Neural progenitor cell (in vitro differentiated cells): ENCODE results near the gene ZMAT5.

Experiments used
- EZH2 ChIP-seq: fragments of 200-600 bp; sonication (generic); IDR thresholded peaks from 2 replicates; pipeline ENCODE4 v1.6.1; 2017; ENCODE audit warnings: antibody characterized with exemption, mild to moderate bottlenecking, moderate library complexity
- EZH2phosphoT487 ChIP-seq: fragments of 200-600 bp; sonication (generic); IDR thresholded peaks from 2 replicates; pipeline ENCODE4 v1.6.1; 2017; ENCODE audit warnings: antibody characterized with exemption
- TF ChIP-seq, protein P1 (sequence below): fragments of 200-600 bp; sonication (generic); IDR thresholded peaks from 2 replicates; pipeline ENCODE4 v1.5.1; 2017; ENCODE audit warnings: antibody characterized with exemption, mild to moderate bottlenecking

DNA sequence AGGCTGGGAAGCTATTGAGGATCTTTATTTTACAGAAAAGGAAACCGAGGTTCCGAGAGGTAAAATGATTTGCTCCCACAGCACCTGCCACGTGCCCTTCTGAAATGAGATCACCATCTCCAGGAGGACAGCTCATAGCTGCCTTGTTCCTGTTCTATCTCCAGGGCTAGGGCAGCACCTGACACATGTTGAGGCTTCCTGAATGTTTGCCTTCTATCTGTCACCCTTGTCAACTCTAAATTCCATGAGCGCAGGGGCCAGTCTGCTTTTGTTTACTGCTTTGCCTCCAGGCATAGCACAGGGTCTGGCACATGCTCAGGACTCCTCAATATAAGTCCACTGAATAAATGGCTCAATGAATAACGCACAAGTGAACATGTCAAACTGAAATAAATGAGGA is 47.2 kb upstream of the ZMAT5 start:
- TF ChIP-seq EZH2 (no peak), EZH2phosphoT487 (no peak)
- TF ChIP-seq, protein P1, sequence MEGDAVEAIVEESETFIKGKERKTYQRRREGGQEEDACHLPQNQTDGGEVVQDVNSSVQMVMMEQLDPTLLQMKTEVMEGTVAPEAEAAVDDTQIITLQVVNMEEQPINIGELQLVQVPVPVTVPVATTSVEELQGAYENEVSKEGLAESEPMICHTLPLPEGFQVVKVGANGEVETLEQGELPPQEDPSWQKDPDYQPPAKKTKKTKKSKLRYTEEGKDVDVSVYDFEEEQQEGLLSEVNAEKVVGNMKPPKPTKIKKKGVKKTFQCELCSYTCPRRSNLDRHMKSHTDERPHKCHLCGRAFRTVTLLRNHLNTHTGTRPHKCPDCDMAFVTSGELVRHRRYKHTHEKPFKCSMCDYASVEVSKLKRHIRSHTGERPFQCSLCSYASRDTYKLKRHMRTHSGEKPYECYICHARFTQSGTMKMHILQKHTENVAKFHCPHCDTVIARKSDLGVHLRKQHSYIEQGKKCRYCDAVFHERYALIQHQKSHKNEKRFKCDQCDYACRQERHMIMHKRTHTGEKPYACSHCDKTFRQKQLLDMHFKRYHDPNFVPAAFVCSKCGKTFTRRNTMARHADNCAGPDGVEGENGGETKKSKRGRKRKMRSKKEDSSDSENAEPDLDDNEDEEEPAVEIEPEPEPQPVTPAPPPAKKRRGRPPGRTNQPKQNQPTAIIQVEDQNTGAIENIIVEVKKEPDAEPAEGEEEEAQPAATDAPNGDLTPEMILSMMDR: no peak
